A549 treated with dexamethasone at 1 μM for 4 hours (cell line): ENCODE results near the gene FCRL3. TPM values are rescaled to one million over a fixed set of nuclear protein-coding genes. Genes with fewer than 3 reads are reported as not detected.

Experiments
- total RNA-seq: library from RNA; stranded (reverse); fragments of 200-300 nt; extraction: Qiagen RNA extraction; gene quantifications from 5 replicates; pipeline ENCODE4 v1.2.3, GENCODE V29; 2022

FCRL3 gene
- total RNA-seq, result not detected in 5 replicates

GRCh38 chr1:157700732-157701131 is at the start of gene FCRL3:
TSS of gene FCRL3 (minus strand) at chr1:157700769. CDS start at chr1:157700489, 280 bp downstream.

Other genes with a start within 250 kb of the FCRL3 start
- not detected in 5 replicates for gene FCRL5, start 148.3 kb downstream of the FCRL3 start, total RNA-seq
- gene FCRL4, start 102.7 kb downstream of the FCRL3 start, total RNA-seq, result not detected in 5 replicates
- not detected in 5 replicates for gene FCRL2, start 76.4 kb upstream of the FCRL3 start, total RNA-seq
- gene FCRL1, start 119.4 kb upstream of the FCRL3 start, total RNA-seq, result not detected in 5 replicates
- gene CD5L, start 141.0 kb upstream of the FCRL3 start, total RNA-seq, result not detected in 5 replicates